HG03095 (cell line): ENCODE measurements around the gene PKMYT1.
"Not testable (repeated sequence)": the region's sequence is repeated elsewhere in the genome, so short reads cannot be mapped to it uniquely, and the experiment has no call there.

Experiments used
- ATAC-seq: cut with Tn5 transposase; IDR thresholded peaks from one replicate; pipeline ENCODE4 v1.9.1; 2021; ENCODE audit warnings: moderate library complexity; ENCODE audit not compliant: unreplicated experiment

PKMYT1 gene

GRCh38 chr16:2937170-2937569 lies 43.1 kb downstream of the PKMYT1 start:
- ATAC-seq = no peak

GRCh38 chr16:2936436-2937011 lies 43.7 kb downstream of the PKMYT1 start:
- ATAC-seq = no peak

DNA sequence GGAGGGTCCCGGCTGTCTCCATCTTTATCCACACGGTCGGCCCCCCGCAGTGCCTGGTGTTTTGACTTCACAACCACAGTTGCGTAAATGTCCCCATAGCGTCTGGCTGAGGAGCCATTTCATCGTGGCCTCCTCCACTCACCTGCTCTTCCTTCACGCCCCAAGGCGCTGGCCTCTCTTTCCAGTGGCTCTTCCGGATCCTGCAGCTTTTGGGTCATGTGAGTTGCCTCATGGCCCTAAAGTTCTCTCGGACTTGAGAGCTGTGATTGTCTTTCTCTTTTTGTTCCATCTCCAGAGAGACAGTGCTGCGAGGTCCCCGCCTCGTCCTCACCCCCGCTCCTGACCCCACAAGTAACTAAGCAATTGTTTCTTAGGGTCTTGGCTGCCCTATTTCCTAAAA lies 45.8 kb downstream of the PKMYT1 start:
- ATAC-seq = no peak

DNA sequence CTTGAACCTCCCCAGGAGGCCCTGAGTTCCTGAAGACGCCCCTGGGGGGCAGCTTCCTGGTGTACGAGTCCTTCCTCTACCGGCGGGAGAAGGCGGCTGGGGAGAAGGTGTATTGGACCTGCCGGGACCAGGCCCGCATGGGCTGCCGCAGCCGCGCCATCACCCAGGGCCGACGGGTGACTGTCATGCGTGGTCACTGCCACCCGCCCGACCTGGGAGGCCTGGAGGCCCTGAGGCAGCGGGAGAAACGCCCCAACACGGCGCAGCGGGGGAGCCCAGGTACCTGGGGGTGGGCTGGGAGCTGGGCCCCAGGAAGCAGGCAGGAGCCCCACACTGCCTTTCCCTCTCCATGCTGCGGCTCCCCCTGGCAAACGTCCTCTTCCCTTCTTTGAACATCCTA lies 46.5 kb downstream of the PKMYT1 start:
- no peak for ATAC-seq

DNA sequence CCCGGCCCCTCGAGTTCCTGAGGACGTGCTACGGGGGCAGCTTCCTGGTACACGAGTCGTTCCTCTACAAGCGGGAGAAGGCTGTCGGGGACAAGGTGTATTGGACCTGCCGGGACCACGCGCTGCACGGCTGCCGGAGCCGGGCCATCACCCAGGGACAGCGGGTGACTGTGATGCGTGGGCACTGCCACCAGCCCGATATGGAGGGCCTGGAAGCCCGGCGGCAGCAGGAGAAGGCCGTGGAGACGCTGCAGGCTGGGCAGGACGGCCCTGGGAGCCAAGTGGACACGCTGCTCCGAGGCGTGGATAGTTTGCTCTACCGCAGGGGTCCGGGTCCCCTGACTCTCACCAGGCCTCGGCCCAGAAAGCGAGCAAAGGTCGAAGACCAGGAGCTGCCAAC lies 47.1 kb downstream of the PKMYT1 start:
- no peak for ATAC-seq

- ATAC-seq = not testable (repeated sequence)
Measured at GRCh38 chr16:2931231-2931914, 48.9 kb downstream of the PKMYT1 start.

- no peak for ATAC-seq
Measured at GRCh38 chr16:2930236-2930635, 50.0 kb downstream of the PKMYT1 start.

- no peak for ATAC-seq
Measured at GRCh38 chr16:2929693-2930092, 50.6 kb downstream of the PKMYT1 start.

GRCh38 chr16:2928796-2929195 lies 51.5 kb downstream of the PKMYT1 start:
- ATAC-seq = no peak

DNA sequence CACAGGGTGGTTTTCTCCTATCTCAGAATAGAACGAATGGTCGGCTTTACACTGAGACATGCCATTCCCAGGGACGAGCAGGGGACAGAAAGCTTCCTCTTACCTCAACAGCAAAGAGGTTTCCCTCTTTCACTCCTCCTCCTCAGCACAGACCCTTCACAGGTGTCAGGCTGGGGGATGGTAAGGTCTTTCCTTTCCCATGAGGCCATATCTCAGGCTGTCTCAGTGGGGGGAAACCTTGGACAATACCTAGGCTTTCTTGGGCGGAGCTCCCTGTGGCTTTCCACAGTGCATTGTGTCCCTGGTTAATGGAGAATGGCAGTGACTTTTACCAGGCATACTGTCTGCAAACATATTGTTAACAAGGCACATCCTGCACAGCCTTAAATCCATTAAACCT lies 52.1 kb downstream of the PKMYT1 start:
- not testable (repeated sequence) for ATAC-seq

- ATAC-seq = peak; percentile 66
Measured at GRCh38 chr16:2927010-2927646, 53.1 kb downstream of the PKMYT1 start.

DNA sequence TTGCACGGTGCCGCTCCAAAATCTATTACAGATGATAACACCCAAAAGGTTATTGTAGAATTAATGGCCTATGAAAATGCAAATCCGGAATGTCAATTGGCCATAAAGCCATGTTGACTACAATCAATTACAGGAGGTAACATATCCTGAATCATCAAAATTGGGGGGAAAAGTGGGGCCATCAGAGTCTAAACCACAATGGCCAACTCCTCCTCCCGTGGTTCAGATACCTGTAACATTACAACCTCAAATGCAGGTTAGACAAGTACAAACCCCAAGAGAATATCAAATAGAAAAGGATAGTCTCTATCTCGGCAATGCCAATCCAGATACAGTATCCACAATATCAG lies 53.6 kb downstream of the PKMYT1 start:
- ATAC-seq = no peak

GRCh38 chr16:2925951-2926649 lies 54.1 kb downstream of the PKMYT1 start:
- ATAC-seq = no peak

DNA sequence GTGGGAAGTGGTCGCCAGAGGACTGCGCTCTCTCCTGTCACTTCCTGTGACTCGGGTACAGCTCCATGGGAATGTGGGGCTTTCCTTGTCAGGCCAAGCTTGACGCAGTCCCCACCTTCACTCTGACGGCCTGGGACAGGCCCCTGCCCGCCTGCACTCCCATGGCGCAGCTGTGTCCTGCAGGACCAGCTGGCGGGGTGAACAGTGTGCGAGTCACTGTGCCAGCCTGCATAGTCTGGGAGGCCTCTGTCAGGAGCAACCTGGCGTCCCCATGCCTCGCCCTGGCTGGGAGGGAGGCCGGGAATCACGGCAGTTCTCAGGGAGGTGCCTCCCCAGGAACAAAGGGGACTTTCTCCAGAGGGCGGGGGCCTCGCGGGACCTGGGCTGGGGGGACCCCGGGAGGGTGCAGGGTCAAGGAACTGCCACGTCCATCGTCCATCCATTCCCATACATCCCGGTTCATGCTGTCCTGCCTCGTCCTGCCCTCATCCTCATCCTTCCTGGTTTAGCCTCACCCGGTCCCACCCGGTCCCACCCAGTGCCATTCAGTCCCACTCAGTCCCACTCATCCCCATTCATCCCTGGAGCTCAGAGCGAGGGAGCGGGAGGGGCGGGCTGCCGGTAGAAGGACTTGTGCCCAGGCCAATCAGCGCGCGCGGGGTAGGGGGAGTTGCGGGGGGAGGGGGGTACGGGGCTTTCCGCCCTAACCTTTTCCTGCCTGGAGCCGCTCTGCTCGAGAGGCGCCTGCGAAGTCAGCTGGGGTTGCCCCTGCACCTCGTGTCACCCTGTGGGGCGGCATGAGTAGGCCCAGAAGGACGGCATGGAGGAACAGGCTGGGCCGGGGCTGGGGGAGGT lies 55.1 kb downstream of the PKMYT1 start:
- no peak for ATAC-seq

GRCh38 chr16:2923481-2923880 lies 56.8 kb downstream of the PKMYT1 start:
- no peak for ATAC-seq
